Natural killer cell (primary cell): Measurements from ENCODE around the gene SYNE3. TPM values are rescaled to one million over a fixed set of nuclear protein-coding genes. Genes with fewer than 3 reads are reported as not detected.

ENCODE experiments used
- ATAC-seq, 3 donors: fragments of 150-1000 bp in 2 of 3; fragments of 200-7000 bp in 1 of 3; cut with Tn5 transposase; 1 replicate in 1 of 3; 2 replicates in 2 of 3; pipeline ENCODE4 v1.10.0; 2021; ENCODE audit warnings: mild to moderate bottlenecking in 2 of 3, moderate library complexity in 2 of 3
- DNase-seq, 2 donors: peaks; one replicate each; pipeline versions ENCODE4 v3.0.0 to v3.0.0-alpha.2; 2013 to 2021; ENCODE audit warnings: mixed read lengths in 1 of 2
- H3K27ac ChIP-seq: one replicate; pipeline ENCODE4 v1.5.1; 2013; ENCODE audit warnings: mild to moderate bottlenecking, low read length
- H3K27me3 ChIP-seq: one replicate; pipeline ENCODE4 v1.6.1; 2013; ENCODE audit warnings: low read length; ENCODE audit not compliant: control insufficient read depth, insufficient read depth
- H3K36me3 ChIP-seq: one replicate; pipeline ENCODE4 v1.6.1; 2013; ENCODE audit warnings: low read length; ENCODE audit not compliant: control insufficient read depth, insufficient read depth
- H3K4me1 ChIP-seq: one replicate; pipeline ENCODE4 v1.6.1; 2013; ENCODE audit warnings: low read length; ENCODE audit not compliant: control insufficient read depth, insufficient read depth
- H3K4me3 ChIP-seq: one replicate; pipeline ENCODE4 v1.5.1; 2013; ENCODE audit warnings: low read length
- H3K9me3 ChIP-seq: one replicate; pipeline ENCODE4 v1.6.1; 2013; ENCODE audit warnings: low read length; ENCODE audit not compliant: control insufficient read depth, insufficient read depth
- H3K27ac Mint-ChIP-seq, 2 donors: one replicate each; pipeline ENCODE4 v1.8.0; 2022; ENCODE audit warnings: mild to moderate bottlenecking in 2 of 2, mixed read lengths in 2 of 2, moderate library complexity in 1 of 2
- H3K27me3 Mint-ChIP-seq, 2 donors: one replicate each; pipeline ENCODE4 v1.8.0; 2022; ENCODE audit warnings: low read depth in 2 of 2, mixed read lengths in 2 of 2
- H3K36me3 Mint-ChIP-seq: one replicate; pipeline ENCODE4 v1.8.0; 2022; ENCODE audit warnings: mixed read lengths
- H3K4me1 Mint-ChIP-seq, 2 donors: one replicate each; pipeline ENCODE4 v1.8.0; 2022; ENCODE audit warnings: mixed read lengths in 2 of 2
- H3K4me3 Mint-ChIP-seq: one replicate; pipeline ENCODE4 v1.8.0; 2022; ENCODE audit warnings: mild to moderate bottlenecking, moderate library complexity, mixed read lengths
- H3K9me3 Mint-ChIP-seq, 2 donors: one replicate each; pipeline ENCODE4 v1.8.0; 2022; ENCODE audit warnings: mixed read lengths in 2 of 2
- CTCF ChIP-seq: fragments of 200-600 bp; IDR thresholded peaks from one replicate; pipeline ENCODE4 v1.8.0; 2022; ENCODE audit warnings: antibody characterized with exemption
- WGBS: methylation state at CpG from one replicate; pipeline ENCODE4 v1.1.7; 2013; ENCODE audit warnings: missing lambda C conversion rate; ENCODE audit not compliant: insufficient coverage; 5-methylcytosine and 5-hydroxymethylcytosine counted together
- intact Hi-C: fragments of 100-400 bp; cut with micrococcal nuclease; formaldehyde crosslinking; loops from one replicate; pipeline ENCODE4 v1.14.2; 2022
- total RNA-seq, 4 donors: library from RNA; stranded (reverse); fragments of 120-200 nt in 1 of 4; gene quantifications; one replicate each; pipeline versions ENCODE4 v1.2.3 to v1.2.4, GENCODE V29; 2013 to 2022

The SYNE3 gene
- total RNA-seq, 3 donors from 2014 or later (not counting 1 experiment from before 2014, with no cell fraction given): 10.6 to 17.3 (median 15.4) TPM

DNA sequence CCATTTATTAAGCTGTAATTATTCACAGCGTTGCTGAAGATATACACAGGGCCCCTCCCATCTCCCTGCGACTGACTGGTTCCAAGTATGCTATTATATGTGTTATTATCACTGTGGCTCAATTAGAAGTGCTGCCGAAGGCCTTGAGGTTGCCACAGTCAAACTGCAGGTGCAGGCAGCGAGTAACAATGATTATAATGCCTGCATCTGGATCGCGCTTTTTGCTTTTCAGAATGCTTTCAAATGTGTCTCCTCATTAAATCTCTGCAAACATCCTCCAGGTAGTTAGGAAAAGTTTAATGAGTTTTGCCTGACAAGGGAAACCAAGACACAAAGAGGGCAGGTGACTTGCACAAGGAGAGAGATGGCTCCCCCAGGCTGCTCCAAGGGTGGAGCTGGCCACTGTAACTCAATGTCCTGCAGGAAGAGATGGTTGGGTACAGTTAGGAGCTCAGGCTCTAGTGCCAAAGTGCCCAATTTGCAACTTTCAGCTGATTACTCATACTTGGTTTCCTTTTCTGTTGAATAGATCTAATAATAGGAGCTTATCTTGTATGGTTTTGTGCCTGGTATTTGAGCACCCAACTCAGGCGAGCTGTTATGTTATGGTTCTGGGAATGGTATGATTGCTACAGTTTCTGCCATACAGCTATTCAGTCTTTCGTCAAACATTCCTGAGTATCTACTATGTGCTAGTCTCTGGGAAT is 1.7 kb upstream of the SYNE3 start:
- H3K9me3 Mint-ChIP-seq: no peaks in the 10 kb centered on the region
- 66% methylated on average over 7 of the region's 8 CpGs for WGBS
- peak overlapping the region; percentile 66 for H3K27ac ChIP-seq

GRCh38 chr14:95515596-95516552 is 576 bp downstream of the SYNE3 start:
- 2% methylated on average over 50 of the region's 50 CpGs for WGBS
- ATAC-seq (peak; percentile 92 to 98 (median 96)), DNase-seq (peak; percentile 87 to 93)
- Mint-ChIP-seq H3K9me3 (no peaks in the 10 kb centered on the region), H3K4me3 (peak overlapping the region; percentile 85), H3K4me1 (peaks cover 36 to 44% of the 10 kb centered on the region in 2 donors), H3K27ac (peak overlapping the region; percentile 76 to 88), H3K36me3 (no peaks in the 10 kb centered on the region), H3K27me3 (no peaks in the 10 kb centered on the region)
- Histone ChIP-seq H3K27ac (peak overlapping the region; percentile 74), H3K4me3 (peak overlapping the region; percentile 41), H3K36me3 (no peaks in the 10 kb centered on the region), H3K27me3 (no peaks in the 10 kb centered on the region), H3K9me3 (no peaks in the 10 kb centered on the region), H3K4me1 (peaks cover 63% of the 10 kb centered on the region)
- peak; percentile 60 for TF ChIP-seq CTCF
- intact Hi-C loops: loop anchor here (1.0 kb wide), 2 partner anchors 18 to 36 kb away; no protein-coding TSS in a partner anchor

More for the DNA sequence above, 1.7 kb upstream of the SYNE3 start:
- Histone ChIP-seq H3K27me3 (no peaks in the 10 kb centered on the region), H3K4me1 (peaks cover 77% of the 10 kb centered on the region), H3K36me3 (no peaks in the 10 kb centered on the region), H3K9me3 (no peaks in the 10 kb centered on the region), H3K4me3 (no peak overlapping the region)
- Mint-ChIP-seq H3K4me1 (peaks cover 51 to 55% of the 10 kb centered on the region in 2 donors), H3K4me3 (peak overlapping the region; percentile 77), H3K36me3 (no peaks in the 10 kb centered on the region), H3K27me3 (no peaks in the 10 kb centered on the region), H3K27ac (peak overlapping the region; percentile 76 to 85)
- DNase-seq (peak in 1 of 2 donors; percentile 36), ATAC-seq (no peak)
- intact Hi-C loops: no loop called here
- TF ChIP-seq CTCF: no peak

GRCh38 chr14:95515080-95515489 is 1.4 kb downstream of the SYNE3 start:
- H3K4me1 Mint-ChIP-seq: peaks cover 32 to 42% of the 10 kb centered on the region in 2 donors
- Histone ChIP-seq H3K27me3 (no peaks in the 10 kb centered on the region), H3K9me3 (no peaks in the 10 kb centered on the region), H3K27ac (peak overlapping the region; percentile 74), H3K4me3 (peak overlapping the region; percentile 41), H3K36me3 (no peaks in the 10 kb centered on the region), H3K4me1 (peaks cover 58% of the 10 kb centered on the region)
- no peaks in the 10 kb centered on the region for H3K27me3 Mint-ChIP-seq
- H3K36me3 Mint-ChIP-seq: no peaks in the 10 kb centered on the region
- TF ChIP-seq CTCF: no peak
- H3K9me3 Mint-ChIP-seq: no peaks in the 10 kb centered on the region
- no peak for ATAC-seq
- peak overlapping the region; percentile 85 for H3K4me3 Mint-ChIP-seq
- DNase-seq: peak in 1 of 2 donors; percentile 48
- 30% methylated on average over 9 of the region's 9 CpGs for WGBS
- intact Hi-C loops: no loop called here
- H3K27ac Mint-ChIP-seq: peak overlapping the region in 1 of 2 donors; percentile 88
